SKM-1 treated with dmso at 0.1 percent for 144 hours (cell line): ENCODE measurements around the gene ANKK1.

ENCODE experiments used
- DNase-seq: peaks from one replicate; lab custom pipeline; 2025; ENCODE audit not compliant: unreplicated experiment; lab: John Stamatoyannopoulos, UW

Gene ANKK1

GRCh38 chr11:113407163-113407562 is 19.6 kb downstream of the ANKK1 start:
- no peak for DNase-seq

DNA sequence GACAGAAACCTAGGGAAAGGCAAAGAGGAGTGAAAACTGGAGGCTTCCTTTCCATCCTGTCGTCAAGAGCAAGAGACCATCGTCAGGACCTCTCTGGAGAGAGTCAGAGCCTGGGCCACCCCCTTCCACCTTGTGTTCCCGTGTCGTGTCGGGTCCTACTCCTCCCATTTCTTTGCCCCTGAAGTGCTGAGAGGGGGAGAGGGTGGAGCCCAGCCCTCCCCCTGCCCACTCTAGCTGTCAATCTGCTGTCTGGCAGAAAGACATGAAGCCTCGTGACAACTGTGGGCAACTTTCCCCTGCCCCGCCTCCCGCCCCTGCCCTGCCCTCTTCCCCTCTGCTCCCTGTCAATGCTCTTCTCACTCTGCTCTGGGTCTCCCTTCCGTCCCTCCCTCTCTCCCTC is 20.6 kb downstream of the ANKK1 start:
- DNase-seq = no peak

DNA sequence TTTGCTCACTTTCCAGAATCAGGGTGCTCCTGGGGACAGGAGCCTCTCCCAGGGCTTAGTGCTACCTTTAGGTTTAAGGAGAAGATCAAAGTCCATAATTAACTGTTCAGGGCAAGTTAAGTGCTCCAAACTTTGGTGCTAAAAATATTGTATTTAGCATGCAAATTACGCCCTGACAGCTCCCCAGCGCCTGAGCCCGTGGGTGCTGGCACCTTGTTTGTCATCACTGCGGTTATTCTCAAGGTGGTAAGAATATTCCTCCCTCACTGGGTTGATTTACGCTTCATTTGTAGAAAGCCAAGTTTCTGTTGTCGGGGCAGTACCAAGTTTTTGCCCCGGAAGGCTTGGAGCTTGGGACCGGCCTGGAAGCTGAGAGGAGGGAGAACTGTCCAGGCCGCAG is 21.3 kb downstream of the ANKK1 start:
- DNase-seq = no peak

DNA sequence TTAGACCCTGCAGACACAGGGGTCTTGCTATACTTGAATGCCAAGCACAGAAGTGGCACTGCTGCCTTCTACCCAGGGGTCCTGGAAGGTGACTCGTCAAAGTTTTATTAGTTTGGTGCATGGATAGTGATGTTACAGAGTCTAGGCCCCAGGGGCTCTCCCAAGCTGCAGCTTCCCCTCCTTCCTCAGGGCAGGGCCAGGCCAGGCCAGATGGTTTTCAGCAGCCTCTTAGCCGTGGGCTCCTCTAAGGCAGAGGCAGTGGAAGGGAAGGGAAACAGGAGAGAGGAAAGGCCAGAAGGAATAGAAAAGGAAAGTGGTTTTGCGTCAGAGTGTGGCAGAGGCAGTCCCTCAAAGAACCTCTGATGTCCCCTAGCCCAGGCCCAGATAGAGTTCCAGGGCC is 21.9 kb downstream of the ANKK1 start:
- no peak for DNase-seq

DNA sequence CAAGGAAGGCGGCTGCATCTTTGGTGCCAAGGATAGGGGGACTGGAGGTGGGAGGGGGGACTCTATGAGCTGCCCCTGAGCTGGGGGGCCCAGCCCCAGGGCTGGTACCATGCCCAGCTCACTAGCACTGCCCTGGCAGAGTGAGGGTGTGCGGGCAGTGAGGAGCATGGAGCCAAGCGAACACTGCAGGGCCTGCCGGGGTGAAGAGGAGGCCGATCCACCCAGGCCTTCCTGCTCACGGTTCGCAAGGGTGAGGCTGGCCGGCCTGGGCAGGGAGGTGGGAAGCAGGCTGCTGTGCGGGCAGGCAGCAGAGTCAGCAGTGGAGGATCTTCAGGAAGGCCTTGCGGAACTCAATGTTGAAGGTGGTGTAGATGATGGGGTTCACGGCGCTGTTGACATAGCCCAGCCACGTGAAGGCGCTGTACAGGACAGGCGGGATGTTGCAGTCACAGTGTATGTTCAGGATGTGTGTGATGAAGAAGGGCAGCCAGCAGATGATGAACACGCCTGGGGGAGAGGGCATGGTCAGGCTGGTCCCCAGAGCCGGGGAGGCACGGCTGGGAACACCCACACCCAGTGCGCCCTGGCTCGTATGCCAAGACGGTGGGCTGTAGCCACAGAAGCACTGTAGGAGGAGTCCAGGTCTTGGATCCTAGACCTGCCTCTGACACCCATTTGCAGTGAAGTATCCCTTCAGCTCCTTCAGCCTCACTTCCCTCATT is 23.0 kb downstream of the ANKK1 start:
- peak; percentile 21 for DNase-seq

GRCh38 chr11:113411536-113411935 is 24.0 kb downstream of the ANKK1 start:
- DNase-seq = no peak

DNA sequence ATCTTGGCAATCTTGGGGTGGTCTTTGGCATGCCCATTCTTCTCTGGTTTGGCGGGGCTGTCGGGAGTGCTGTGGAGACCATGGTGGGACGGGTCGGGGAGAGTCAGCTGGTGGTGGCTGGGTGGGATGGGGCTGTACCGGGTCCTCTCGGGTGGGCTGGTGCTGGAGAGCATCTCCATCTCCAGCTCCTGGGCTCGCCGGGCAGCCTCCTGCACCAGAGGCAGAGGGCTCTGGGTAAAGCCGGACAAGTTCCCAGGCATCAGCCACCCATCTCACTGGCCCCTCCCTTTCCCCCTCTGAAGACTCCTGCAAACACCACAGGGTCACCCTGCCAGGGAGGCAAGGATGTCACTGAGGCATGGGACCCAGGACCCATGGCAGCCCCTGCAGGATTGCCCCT is 25.1 kb downstream of the ANKK1 start:
- DNase-seq = no peak

DNA sequence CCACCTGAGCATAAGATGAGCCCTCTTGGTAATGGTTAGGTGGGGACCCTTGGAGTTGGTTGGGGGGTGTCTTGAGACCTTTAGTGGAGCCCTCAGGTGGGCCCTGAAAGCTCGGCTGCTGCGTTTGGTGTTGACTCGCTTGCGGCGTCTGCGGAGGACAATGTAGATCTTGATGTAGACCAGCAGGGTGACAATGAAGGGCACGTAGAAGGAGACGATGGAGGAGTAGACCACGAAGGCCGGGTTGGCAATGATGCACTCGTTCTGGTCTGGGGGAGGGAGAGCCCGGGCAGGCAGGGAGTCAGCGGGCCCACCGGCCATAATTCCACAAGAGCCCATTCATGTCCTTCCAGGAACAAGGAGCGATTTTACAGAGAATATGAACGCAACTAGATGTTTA is 27.8 kb downstream of the ANKK1 start:
- DNase-seq = no peak

- no peak for DNase-seq
Observed at GRCh38 chr11:113417428-113417827, 29.8 kb downstream of the ANKK1 start.

DNA sequence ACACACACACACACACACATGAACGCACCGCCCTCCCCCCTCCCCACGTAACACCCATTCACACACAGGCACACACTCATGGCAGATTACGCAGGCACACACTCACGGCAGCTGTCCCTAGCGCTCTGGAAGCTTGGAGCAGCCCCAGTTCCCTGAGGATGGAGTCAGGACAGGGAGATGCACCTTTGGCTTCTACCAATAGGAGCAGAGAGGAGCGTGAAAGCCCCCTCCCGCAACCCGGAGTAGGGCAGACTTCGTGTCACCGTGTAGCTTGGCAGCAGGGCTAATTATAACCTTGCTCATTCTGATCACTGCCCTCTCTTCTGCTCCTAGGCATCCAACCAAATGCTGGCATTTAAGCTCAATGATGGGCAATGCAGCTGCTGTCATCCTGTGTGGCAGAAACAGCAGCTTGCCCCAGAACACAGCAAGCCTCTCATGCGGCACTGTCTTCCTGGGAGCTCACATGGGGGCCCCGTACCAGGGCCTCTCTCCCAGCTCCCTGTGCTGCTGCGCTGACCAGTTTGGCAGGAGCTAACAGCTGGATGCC is 31.9 kb downstream of the ANKK1 start:
- DNase-seq = no peak

- DNase-seq = no peak
Observed at GRCh38 chr11:113420808-113421207, 33.2 kb downstream of the ANKK1 start.

DNA sequence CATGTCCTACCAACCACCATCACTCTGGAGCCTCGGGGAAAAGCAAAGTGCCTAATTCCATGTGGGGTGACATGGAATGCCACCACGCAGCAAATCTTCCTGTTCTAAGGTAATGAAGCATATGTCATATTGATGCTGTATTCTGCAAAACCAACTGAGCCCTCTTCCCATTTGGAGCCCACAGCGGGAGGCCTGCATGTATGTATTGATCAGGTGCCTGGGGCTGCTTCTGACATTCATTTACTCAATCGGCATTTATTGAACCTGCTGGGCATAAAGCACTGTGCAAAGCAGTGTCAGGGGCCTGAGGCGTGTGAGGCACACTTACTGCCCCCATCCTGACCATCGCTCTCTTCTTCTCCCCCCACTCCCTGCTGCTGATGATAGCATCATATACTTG is 39.1 kb downstream of the ANKK1 start:
- no peak for DNase-seq

- DNase-seq = no peak
Observed at GRCh38 chr11:113431746-113432145, 44.2 kb downstream of the ANKK1 start.

DNA sequence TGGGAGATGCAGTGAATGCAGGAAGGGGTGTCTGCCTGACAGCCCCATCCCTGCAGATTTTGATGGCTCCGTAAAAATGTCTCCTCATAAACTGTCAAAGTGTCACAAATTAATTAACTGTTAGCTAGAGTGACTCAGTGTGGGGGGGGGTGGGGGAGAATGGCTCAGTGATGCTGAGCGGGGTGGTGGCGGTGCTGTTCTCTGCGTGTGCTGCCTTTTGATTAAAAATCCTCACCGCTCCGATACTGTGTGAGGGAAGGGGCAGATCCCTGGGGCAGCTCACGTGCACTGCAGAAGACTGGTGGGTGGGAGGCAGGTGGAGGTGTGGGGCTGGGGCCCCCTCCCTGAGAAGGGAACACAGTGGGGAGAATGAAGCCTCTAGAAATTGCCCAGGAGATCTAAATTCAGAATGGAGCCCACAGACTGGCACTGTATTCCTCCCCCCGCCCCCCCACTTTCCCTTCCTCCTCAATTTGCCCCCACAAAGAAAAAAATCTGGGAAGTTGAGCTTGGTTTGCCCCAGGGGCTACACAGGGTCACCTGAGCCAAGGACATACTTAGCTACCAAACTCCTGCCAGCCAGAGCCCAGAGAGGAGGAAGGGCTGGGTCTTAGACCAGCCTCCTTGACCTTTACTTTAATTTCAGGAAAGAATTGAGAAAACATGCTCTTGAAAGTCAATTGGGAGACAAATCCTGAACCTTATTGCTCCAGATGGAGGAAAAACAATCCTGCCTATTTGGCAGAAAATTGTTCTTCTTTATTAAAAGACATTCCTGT is 47.8 kb downstream of the ANKK1 start:
- DNase-seq = no peak

- DNase-seq = no peak
Observed at GRCh38 chr11:113436672-113437252, 49.2 kb downstream of the ANKK1 start.

DNA sequence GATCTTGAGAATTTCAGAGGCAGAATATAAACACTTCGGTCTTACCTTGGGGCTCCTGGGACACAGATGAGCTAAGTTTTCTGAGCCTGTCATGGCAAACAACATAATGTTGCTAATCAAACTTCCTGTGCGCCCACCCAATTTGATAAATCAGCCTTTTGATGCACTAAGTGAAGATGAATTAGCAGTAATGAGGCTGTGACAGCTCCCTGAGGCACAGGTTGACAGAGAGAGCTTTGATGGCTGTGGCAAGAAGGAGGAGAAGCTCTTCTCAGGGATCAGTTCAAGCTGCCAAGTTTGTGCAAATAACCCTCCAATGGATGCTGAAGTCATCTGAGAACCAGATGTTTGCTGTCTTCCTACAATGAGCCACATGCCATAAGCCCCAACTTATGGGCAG is 53.2 kb downstream of the ANKK1 start:
- no peak for DNase-seq

DNA sequence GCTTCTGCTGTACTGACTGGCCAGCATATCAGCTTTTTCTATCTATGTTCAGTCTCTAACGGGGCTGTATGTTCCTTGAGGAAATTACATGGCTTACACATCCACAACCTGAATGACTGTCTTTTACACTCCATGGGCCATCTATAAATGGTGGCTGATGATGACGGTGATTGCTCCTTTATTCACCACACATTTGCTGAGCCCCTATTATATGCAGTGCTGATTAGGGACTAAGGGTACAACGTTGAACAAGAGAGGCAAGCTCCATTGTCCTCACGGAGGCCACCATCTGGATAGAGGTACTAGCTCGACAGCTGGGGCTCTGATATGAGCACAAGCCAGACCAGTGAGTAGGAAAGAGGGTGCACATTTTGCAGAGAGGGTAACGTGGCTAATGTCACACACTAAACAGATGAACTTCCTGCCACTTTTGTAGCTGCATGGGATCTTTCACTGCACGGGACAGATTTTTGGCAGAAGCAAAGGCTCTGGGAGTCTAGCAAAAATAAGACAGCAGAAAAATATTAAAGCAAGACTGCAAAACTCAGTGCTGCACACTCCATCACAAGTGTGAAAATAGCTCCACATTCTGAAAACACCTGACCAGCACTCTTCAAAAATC is 57.0 kb downstream of the ANKK1 start:
- DNase-seq = no peak

DNA sequence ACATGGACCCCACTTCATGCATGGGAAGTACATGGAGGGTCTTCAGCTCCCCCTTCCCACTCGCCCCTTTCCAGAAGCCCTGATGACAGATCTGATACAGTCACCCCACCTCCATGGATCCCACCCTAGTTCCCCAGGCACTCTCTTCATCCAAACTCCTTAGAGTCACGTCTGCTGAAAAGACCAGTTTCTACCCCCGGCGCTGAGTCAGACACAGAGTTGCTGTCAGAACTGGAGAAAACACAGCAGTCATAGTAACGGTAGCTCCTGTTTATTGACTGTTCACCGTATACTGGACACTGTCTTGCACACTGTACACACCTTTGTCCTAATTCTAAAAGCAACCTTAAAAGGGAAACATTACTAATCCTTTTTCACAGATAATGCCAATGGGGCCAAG is 58.5 kb downstream of the ANKK1 start:
- no peak for DNase-seq

DNA sequence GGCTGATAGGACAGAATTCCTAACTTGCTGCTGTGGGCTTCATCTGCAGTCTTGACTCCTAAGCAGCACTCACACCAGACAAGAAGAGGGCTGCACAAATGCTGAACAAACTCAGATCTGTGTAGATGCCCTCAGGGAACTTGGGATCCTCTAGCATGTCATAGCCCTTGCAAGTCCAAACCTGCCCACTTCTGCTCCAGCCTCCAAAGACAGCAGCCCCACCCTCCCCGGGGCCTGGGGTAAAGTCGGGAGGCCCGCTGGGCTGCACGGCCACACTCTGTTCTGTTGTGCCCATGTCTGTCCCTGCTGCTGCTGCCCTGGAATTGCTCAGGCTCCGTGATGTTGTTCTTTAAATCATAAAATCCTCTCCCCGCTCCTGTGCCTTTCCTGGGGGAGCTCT is 59.4 kb downstream of the ANKK1 start:
- no peak for DNase-seq

DNA sequence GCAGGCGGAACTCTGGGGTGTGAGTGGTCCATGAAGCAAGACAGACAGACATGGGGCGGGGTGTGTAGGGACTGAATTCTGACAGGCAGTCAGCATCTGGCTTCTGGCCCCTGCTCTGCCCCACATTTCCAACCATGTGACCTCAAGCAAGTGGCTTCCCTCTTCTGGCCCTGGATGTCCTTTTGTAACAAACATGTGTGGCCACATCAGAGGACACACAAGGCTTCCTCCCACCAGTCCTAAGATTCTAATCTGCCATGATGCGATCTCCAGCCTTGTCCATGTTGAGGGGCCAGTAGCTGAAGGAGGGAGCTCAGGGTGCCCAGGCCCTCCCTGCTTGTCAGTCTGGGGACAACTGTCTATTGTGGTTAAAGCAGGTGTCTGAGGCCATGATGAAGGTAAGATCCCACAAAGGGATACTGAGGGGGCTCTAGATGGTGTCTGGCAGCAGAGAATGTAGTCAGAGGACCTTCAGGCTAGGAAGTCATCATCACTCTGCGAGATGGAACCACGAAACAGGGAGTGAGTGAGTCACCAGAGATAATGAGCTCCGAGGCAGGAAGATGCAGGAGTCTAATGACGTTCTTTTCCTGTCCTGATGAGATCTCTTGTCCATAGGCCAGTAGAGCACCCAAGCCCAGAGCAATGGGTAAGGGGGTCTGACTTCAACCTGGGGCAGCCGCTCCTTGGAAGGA is 60.2 kb downstream of the ANKK1 start:
- no peak for DNase-seq

DNA sequence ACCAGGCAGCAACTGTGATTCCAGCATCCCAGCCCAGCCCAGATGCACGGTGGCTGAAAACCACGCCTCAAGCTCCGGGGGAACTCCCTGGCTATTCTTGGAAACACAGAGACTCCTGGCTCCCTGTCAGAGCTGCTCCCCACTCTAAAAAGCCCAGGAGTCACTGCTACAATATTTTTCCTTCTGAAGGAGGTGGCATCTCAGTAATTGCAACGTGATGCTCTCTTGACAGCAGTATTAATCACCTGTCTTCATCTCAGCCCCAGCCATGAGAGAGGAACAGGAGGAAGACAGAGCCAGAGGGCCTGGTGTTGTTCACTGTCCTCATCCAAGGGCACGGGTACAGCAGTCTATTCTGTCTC is 60.7 kb downstream of the ANKK1 start:
- no peak for DNase-seq
